Body of pancreas (tissue), 2 donors: Measurements from ENCODE around the gene LYPD5. TPM values are rescaled to one million over a fixed set of nuclear protein-coding genes. Genes with fewer than 3 reads are reported as not detected.

ENCODE experiments used
- total RNA-seq, 2 donors: library from RNA; depleted of rRNA; stranded (reverse); fragments of >200 nt; gene quantifications; one replicate each; pipeline ENCODE4 v1.1.0, GENCODE V29; 2016

LYPD5 gene
- total RNA-seq, 2 donors from 2014 or later = not detected

Other genes with a start within 250 kb of the LYPD5 start
- 10 to 100 TPM; 19.7 to 31.0 TPM for gene XRCC1, start 226.9 kb downstream of the LYPD5 start, total RNA-seq
- 1 to 10 TPM in 1 of 2 donors, not detected in 1; 4.6 TPM for gene PINLYP, start 226.6 kb downstream of the LYPD5 start, total RNA-seq
- gene IRGQ, start 206.3 kb downstream of the LYPD5 start, total RNA-seq = 10 to 100 TPM in 1 of 2 donors, 1 to 10 TPM in 1; 9.1 to 20.1 TPM
- gene ZNF576, start 205.9 kb downstream of the LYPD5 start, total RNA-seq = 1 to 10 TPM; 4.6 to 8.6 TPM
- 1 to 10 TPM in 1 of 2 donors, under 1 TPM in 1; 0.33 to 2.1 TPM for gene SRRM5, start 190.4 kb downstream of the LYPD5 start, total RNA-seq
- 10 to 100 TPM; 24.4 to 31.6 TPM for gene ZNF428, start 182.8 kb downstream of the LYPD5 start, total RNA-seq
- gene CADM4, start 162.6 kb downstream of the LYPD5 start, total RNA-seq = 1 to 10 TPM; 2.0 to 2.6 TPM
- gene PLAUR, start 132.3 kb downstream of the LYPD5 start, total RNA-seq = 10 to 100 TPM in 1 of 2 donors, 1 to 10 TPM in 1; 5.4 to 25.4 TPM
- not detected for gene IRGC, start 86.4 kb downstream of the LYPD5 start, total RNA-seq
- gene SMG9, start 47.5 kb downstream of the LYPD5 start, total RNA-seq = 10 to 100 TPM in 1 of 2 donors, 1 to 10 TPM in 1; 8.3 to 52.1 TPM
- 1 to 10 TPM in 1 of 2 donors, not detected in 1; 2.9 TPM for gene KCNN4, start 21.5 kb downstream of the LYPD5 start, total RNA-seq
- gene ZNF283, start 24.9 kb upstream of the LYPD5 start, total RNA-seq = 1 to 10 TPM; 3.6 to 6.6 TPM
- gene ZNF404, start 81.5 kb upstream of the LYPD5 start, total RNA-seq = under 1 TPM in 1 of 2 donors, not detected in 1; 0.78 TPM
- 10 to 100 TPM in 1 of 2 donors, 1 to 10 TPM in 1; 8.0 to 19.8 TPM for gene ZNF45, start 132.8 kb upstream of the LYPD5 start, total RNA-seq
- 1 to 10 TPM; 1.3 to 4.7 TPM for gene ZNF221, start 148.8 kb upstream of the LYPD5 start, total RNA-seq
- 1 to 10 TPM in 1 of 2 donors, under 1 TPM in 1; 0.99 to 3.4 TPM for gene ZNF155, start 181.7 kb upstream of the LYPD5 start, total RNA-seq
- gene ZNF230, start 200.5 kb upstream of the LYPD5 start, total RNA-seq = 1 to 10 TPM in 1 of 2 donors, not detected in 1; 2.9 TPM
- 1 to 10 TPM in 1 of 2 donors, not detected in 1; 2.1 TPM for gene ZNF222, start 222.9 kb upstream of the LYPD5 start, total RNA-seq
- 1 to 10 TPM; 2.6 to 4.6 TPM for gene ZNF223, start 249.6 kb upstream of the LYPD5 start, total RNA-seq